ENCODE measurements around the gene IQCE. TPM values are rescaled to one million over a fixed set of nuclear protein-coding genes. Genes with fewer than 3 reads are reported as not detected.
A peak's percentile ranks its signal among the peaks of the same experiment; 100 is the strongest.

Gene IQCE
- total RNA-seq, 1 donor from 2014 or later = 17.0 TPM

- no peak overlapping the region for H3K27ac Mint-ChIP-seq (ENCODE audit: unreplicated experiment)
- no peaks in the 10 kb centered on the region for H3K9me3 Mint-ChIP-seq (ENCODE audit: unreplicated experiment)
- H3K4me3 Mint-ChIP-seq (ENCODE audit: unreplicated experiment) = no peak overlapping the region
- no peak for DNase-seq (ENCODE audit: extremely low spot score, unreplicated experiment)
- peaks cover 28% of the 10 kb centered on the region for H3K4me1 Mint-ChIP-seq (ENCODE audit: unreplicated experiment)
- H3K36me3 Mint-ChIP-seq (ENCODE audit: unreplicated experiment) = peaks cover 6% of the 10 kb centered on the region
- H3K27me3 Mint-ChIP-seq (ENCODE audit: unreplicated experiment) = no peaks in the 10 kb centered on the region
- no peak for TF ChIP-seq CTCF (IDR thresholded peaks at IDR 0.05)
Measured at GRCh38 chr7:2564970-2565540, 6.3 kb downstream of the IQCE start.

DNA sequence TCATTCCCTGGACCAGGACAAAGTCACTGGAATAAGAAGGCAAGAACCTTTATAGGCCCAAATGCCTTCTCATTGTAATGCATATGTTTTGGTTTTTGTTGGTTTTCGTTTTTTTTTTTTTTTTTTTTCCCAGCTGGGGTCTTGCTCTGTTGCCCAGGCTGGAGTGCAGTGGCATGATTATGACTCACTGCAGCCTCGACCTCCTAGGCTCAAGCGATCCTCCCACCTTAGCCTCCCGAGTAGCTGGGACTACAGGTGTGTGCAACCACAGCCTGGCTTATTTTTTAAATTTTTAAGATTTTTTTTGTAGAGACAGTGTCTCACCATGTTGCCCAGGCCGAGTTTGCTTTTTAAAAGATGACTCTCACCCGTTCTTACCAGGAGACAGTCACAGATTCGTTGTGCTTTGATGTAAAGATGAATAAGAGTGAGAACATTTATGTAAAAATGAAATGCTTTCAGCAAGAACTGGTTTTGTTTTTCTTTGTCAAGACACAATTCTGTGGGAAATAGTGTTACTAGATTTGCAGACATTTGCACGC, 7.6 kb downstream of the IQCE start:
- no peak for DNase-seq (ENCODE audit: extremely low spot score, unreplicated experiment)
- peak overlapping the region; percentile 66 for H3K27ac Mint-ChIP-seq (ENCODE audit: unreplicated experiment)
- no peaks in the 10 kb centered on the region for H3K9me3 Mint-ChIP-seq (ENCODE audit: unreplicated experiment)
- TF ChIP-seq CTCF (IDR thresholded peaks at IDR 0.05) = no peak
- no peaks in the 10 kb centered on the region for H3K27me3 Mint-ChIP-seq (ENCODE audit: unreplicated experiment)
- peak overlapping the region; percentile 43 for H3K4me3 Mint-ChIP-seq (ENCODE audit: unreplicated experiment)
- peaks cover 26% of the 10 kb centered on the region for H3K4me1 Mint-ChIP-seq (ENCODE audit: unreplicated experiment)
- H3K36me3 Mint-ChIP-seq (ENCODE audit: unreplicated experiment) = peaks cover 8% of the 10 kb centered on the region

- Mint-ChIP-seq H3K27me3 (ENCODE audit: unreplicated experiment) (no peaks in the 10 kb centered on the region), H3K4me3 (ENCODE audit: unreplicated experiment) (peak overlapping the region; percentile 43), H3K36me3 (ENCODE audit: unreplicated experiment) (peaks cover 9% of the 10 kb centered on the region), H3K4me1 (ENCODE audit: unreplicated experiment) (peaks cover 21% of the 10 kb centered on the region), H3K27ac (ENCODE audit: unreplicated experiment) (peak overlapping the region; percentile 66), H3K9me3 (ENCODE audit: unreplicated experiment) (no peaks in the 10 kb centered on the region)
- no peak for DNase-seq (ENCODE audit: extremely low spot score, unreplicated experiment)
- no peak for TF ChIP-seq CTCF (IDR thresholded peaks at IDR 0.05)
Measured at GRCh38 chr7:2566890-2567678, 8.3 kb downstream of the IQCE start.

DNA sequence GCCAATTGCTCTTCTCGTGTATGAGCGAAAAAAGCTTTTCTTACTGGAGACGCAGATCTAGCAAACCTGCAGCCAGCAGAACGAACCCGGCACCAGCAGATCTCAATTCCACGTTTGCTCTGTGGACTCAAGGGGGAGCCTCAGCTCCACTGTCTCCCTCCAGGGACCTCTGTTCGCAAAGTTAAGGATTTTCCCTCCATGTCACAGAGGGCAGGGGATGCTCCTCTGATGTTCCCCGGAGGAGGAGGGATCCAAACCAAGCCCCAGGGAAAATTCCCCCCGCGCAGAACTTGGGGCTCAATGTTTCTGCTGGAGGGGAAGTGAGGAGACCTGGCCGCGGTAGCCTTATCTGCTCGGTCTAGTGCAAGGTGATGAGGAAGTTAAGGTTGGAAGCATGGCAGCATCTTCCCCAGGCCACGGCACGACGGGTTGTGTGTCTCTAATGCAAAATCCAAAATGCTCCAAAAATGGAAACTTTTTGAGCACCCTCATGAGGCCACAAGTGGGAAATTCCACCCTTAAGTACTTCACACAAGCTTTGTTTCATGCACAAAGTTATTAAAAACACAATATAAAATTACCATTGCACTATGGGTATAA, 9.0 kb downstream of the IQCE start:
- Mint-ChIP-seq H3K27ac (ENCODE audit: unreplicated experiment) (no peak overlapping the region), H3K27me3 (ENCODE audit: unreplicated experiment) (no peaks in the 10 kb centered on the region), H3K9me3 (ENCODE audit: unreplicated experiment) (no peaks in the 10 kb centered on the region), H3K4me3 (ENCODE audit: unreplicated experiment) (no peak overlapping the region), H3K4me1 (ENCODE audit: unreplicated experiment) (peaks cover 19% of the 10 kb centered on the region), H3K36me3 (ENCODE audit: unreplicated experiment) (peaks cover 13% of the 10 kb centered on the region)
- TF ChIP-seq CTCF (IDR thresholded peaks at IDR 0.05) = peak; percentile 66
- DNase-seq (ENCODE audit: extremely low spot score, unreplicated experiment) = no peak
